CD4-positive, alpha-beta T cell treated with Interleukin-1 beta for 1 hour (primary cell): ENCODE data around the gene BSN.
"Not testable (repeated sequence)": the region's sequence is repeated elsewhere in the genome, so short reads cannot be mapped to it uniquely, and the experiment has no call there.

Experiments used
- DNase-seq, 2 donors: peaks; one replicate each; pipeline ENCODE4 v3.0.0-alpha.2; 2020 to 2022

BSN gene

DNA sequence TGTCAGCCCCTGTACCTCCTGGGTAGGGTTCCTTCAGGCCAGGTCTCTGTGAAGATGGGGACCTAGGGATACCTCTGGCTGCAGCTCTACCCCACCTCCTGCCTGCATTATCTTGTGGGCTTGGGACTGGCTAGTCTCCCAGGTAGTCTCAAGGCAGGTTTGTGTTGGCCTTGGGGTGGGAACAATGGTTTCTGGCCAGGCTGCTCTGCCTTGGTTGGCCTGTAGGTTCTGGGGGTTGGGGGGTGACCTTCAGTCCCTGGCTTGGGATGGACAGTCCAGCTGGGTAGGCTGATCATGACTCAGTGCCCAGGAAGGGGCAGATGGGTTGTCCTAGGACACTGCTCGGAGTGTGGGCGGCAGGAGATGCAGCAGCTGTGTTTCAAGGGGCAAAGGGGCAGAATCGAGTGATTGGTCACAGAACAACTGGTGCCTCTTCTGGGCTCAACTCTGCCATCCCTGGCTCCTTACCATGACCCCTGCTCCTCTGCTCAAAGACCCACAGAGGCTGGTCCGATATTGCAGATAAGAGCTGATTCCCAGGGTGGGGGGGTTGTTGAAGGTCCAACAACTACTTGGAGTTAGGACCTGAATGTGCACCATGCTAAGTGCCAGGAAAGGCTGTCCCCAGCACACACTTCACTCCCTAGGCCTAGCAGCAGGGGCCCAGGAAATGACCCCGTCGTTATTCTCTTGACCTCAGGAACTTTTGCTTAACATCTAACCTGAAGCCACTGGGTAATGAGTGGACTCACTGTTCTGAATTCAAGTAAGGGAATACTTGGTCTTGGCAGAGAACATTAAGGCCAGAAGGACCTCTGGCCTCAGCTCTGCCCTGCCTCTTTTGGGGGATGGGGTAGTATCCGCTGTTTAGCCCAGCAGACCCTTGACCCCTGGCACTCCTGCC is 18.1 kb upstream of the BSN start:
- DNase-seq, result no peak

DNA sequence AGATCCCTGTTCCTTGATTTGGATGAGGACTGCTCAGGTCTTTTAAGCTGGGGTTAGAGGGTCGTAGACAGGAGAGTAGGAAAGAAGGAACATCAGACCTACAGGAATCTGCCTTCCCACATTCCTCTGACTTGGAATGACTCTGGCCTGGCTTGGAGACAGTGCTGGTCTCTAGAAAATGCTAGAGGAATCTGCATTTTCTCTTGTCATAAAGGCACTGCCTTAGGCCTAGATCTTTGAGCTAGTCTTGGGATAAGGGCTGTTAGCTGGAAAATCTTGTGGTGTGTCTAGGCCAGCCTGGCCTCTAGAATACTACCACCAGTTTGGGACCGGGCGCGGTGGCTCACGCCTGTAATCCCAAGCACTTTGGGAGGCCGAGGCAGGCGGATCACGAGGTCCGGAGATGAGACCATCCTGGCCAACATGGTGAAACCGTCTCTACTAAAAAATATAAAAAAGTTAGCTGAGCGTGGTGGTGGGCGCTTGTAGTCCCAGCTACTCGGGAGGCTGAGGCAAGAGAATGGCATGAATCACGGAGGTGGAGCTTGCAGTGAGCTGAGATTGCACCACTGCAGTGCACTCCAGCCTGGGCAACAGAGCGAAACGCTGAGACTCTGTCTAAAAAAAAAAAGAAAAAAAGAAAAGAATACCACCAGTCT is 17.3 kb upstream of the BSN start:
- DNase-seq, result no peak

DNA sequence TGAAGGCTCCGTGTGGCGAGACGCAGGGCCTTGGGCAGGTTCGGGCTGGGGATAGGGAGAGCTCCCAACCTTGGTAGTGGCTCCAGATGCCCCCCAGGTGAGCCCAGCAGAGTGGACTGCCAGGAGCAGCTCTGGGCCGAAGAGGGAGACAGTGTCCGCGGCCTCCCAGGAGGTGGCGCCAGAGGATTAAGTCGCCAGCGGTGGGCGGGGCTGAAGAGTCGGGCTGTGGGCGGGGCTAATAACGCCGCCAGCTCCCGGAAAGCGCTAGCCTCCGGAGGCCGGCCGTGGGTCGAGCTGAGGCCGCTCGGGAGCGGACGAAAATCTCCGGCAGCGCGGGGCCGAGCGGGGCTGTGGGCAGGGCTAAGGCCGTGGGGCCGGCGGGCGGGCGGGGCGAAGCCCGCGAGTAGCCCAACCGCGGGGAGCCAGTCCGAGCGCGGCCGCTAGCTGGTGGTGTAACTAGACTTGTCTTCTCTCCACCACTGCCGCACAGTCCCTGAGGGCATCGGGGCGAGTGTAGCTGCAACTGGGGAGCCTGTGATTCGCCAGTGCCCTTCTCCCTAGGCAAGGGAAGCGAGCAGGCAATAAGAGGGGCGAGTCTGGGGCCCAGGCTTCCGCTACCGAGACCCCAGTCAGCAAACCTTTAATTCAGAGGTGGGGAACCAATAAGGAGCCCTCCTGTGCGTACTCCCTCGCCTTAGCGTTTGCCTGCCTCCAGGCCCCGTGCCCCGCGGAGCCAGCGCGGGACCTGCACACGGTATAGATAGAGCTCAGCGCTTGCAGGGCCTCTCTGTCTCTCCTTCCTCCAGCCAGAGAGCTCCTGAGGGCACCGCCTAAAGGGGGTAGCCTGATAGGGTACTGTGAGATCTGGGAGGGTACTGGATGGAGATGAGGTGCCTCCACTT is 14.4 kb upstream of the BSN start:
- DNase-seq, result peak; percentile 88 to 91

DNA sequence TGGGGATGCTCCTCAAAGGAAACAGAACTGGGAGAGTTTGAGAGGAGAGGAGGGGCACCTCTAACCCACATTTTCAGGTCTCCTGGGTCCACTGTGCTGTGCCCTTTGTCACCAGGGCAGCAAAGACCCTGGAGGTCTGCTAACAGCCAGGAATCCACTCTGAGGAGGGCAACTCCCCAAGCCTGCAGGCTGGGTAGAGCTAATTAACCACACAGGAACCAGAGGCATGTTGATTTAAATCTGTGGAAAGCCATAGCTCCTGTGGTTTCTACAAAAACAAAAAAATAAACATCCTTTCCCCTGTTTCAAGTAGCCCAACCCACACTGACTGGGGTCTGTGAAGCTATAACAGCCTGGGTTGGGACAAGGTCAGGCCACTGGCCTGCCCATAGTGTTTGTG is 2.2 kb upstream of the BSN start:
- no peak for DNase-seq

DNA sequence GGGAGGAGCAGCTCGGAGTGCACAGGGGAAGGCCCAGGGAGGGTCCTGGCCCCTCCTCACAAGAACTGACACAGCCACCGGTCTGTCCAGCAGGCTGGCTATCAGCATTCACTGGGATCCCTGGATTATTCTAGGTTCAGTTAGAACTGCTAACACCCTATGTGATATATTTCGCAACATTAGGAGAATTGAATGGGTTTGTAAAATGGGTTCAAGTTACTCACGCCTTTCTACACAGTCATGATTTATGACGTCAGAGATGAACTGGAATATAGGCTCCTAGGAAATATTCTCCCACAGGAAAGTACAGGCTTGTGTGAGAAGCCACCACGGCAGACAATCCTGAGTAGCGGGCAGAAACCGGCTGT is 969 bp upstream of the BSN start:
- DNase-seq, result no peak

DNA sequence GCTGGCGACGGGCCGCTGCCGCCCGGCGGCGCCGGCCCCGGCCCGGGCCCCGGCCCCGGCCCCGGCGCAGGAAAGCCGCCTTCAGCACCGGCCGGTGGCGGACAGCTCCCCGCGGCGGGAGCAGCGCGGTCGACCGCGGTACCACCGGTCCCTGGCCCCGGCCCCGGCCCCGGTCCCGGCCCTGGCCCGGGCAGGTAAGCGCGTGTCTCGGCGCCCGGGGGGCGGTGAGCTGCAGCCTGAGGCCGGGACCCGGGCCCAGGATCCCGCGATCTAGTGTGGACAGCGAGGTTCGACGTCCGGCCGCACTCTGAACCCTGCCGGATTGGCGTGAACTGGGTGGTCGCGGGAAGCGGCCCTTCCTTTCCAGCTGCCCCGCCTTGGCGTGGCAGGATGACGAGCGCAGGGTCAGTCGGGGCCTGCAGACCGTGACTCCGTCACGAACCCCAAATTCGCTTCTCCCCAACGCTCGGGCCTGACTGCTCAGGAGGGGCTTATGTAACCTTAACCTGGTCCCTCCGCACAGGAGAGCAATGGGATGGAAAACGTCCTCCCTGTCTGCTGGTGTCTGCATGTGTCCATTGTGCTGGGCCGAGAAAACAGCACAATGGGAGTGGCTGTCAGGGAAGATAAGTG is 472 bp downstream of the BSN start:
- DNase-seq, result no peak

DNA sequence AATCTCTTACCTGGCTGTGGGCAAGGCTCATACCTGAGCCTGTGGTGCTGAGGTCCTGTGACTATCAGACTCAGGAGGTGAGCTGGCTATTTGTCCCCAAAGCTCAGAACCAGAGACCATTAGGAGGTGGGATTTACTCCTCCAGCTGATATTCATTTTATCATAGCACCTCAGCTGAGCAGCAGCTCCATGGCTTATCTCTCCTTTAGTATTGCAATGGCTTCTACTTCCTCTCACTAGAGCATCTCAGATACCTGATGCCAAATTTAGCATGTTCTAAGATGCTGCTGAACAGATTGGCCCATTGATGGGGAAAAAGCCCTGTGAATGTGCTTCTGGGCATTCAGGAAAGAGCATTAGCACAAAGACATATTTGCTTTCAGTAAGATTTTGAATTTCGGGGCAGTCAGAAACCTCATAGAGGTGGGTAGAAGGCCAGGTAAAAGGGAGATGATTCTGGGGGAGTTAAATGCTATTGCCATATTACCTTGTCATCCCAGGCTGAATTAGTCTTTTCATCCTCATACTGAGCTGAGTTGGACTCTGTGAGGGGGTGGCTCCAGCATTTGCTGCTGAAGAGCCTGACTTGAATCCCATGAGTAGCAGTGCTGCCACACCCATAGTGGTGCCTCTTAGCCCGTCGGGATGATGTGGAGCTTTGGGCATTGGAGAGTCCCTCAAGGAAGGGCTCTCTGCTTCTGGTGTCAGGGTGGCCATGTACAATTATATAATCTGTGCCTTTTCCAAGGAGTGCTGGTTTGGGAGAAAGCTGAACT is 2.4 kb downstream of the BSN start:
- DNase-seq, result no peak

DNA sequence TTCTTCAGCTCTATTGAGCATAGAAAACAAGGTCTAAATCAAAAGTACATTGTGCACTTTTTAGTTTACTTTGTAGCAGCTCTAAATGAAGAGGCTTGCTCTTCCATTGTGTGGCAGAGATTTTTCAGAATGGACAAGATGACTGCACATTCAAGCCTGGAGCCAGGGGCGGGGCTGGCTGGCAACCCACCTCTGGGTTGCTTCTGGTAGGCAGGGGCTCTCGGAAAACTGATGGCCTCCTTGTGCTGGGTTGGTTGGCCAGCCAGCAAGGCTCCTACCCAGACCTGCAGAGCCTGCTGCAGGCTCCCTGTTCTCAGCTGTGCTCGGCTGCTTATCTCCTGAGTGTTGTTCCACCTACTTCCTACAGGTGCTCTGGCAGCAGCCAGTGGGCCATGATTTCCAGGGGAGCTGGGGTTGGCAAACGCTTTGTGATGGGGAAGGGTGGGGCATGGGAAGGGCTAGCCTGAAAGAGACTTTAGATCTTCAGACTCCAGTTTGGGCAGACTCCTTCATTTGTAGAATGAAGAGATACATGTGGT is 8.8 kb downstream of the BSN start:
- DNase-seq, result no peak

DNA sequence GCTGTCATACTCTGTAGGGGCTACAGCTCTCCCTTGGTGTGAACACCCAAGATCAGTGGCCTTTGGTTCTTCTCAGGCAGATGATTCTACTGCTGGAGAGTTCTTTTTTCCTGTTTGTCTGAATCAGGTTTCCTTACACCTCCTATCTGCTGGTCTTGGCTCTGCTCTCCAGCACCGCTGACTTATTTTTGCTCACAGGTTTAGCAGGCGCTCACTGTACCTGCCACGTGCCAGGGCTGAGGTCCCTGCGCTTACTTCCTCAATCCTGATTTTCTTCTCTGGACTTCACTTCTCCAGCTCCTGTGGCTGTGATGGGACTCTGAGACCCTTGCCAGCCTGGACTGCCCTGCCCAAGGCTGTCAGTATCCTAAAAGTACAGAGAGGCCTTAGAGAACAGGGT is 9.5 kb downstream of the BSN start:
- no peak for DNase-seq

DNA sequence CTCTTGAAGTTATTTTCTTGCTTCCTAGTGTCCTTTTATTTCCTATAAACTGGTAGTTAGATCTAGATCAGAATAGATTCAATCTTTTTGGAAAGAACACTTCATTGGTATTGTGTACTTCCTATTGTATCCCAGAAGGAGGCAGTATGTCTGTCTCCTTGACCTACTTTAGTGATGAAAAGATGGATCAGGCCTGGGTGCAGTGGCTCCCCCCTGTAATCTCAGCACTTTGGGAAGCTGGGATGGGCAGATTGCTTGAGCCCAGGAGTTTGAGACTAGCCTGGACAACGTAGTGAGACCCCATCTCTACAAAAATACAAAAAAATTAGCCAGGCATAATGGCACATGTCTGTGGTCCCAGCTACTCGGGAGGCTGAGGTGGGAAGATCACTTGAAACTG is 12.0 kb downstream of the BSN start:
- DNase-seq, result no peak

DNA sequence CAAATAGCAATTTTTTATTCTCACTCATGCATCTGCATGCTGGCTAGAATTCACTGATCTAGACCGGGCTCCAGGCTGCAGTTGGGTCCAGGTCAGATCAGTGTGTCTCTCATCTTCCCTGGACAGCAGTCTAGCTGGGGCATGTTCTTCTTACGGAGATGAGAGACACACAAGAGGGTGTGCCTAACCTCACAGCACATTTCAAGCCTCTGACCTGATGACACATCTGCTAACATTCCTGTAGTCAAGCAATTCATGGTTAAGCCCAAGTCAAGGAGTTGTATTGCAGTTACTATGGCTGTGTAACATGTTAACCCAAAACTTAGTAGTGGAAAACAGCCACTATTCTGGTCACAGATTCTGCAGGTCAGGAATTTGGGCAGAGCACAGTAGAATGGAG is 13.1 kb downstream of the BSN start:
- no peak for DNase-seq

DNA sequence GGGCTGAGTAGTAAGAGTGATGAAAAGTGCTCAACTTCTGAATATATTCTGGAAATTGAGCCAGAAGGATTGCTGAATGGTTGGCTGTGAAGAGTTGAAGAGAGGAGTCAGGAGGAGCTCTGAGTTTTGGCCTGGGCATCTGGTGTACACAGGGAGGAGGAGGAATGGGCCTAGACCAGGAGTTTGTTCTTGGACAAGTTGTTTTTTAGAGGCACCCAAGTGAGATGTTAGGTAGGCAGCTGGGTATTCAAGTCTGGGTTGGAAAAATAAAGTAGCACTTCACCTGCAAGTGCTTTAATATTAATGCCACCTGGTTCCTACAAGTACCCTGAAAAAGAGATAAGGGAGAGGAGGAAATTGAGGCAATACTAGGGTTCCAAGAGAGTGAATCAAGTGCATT is 14.7 kb downstream of the BSN start:
- no peak for DNase-seq

DNA sequence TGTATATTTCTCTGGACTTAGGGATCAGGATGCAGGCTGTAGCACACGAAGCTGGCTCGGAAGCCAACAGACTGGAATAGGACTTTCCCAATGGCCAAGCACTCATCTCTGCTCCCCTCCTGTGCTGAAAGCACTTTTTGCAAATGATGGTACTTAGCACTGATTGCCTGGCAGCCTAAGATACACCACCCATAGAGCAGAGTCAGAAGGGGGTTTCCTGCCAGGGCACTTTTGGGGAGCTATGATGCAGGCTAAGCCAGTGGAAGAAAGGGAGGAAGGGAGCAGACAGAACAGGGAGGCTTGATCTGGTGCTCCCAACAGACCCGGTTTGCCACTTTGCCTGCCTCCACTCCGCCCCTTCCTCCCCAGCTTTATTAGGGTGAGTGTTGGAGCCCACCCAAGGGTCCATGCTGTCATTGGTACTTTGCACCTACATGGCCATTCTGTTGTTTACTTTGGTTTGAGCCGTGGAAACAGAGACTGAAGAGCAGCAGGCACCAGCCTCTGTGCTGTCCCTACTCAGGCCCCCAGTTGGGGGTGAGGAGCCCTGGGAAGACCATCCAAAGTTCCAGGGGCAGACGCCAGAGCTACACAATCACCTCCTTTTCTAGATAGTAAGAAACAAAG is 15.9 kb downstream of the BSN start:
- no peak for DNase-seq

DNA sequence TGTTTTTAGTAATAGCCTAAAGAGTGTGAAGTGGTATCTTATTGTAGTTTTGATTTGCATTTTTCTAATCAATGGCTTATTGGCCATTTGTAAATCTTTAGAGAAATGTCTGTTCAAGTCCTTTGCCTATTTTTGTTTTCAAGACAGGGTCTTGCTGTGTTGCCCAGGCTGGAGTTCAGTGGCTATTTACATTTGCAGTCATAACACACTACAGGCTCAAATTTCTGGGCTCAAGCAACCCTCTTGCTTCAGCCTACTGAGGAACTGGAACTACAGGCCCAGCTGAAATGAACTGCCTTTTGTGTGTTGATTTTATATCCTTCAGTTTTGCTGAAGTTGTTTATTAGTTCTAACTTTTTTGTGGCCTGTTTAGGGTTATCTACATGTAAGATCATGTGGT is 27.9 kb downstream of the BSN start:
- no peak for DNase-seq

DNA sequence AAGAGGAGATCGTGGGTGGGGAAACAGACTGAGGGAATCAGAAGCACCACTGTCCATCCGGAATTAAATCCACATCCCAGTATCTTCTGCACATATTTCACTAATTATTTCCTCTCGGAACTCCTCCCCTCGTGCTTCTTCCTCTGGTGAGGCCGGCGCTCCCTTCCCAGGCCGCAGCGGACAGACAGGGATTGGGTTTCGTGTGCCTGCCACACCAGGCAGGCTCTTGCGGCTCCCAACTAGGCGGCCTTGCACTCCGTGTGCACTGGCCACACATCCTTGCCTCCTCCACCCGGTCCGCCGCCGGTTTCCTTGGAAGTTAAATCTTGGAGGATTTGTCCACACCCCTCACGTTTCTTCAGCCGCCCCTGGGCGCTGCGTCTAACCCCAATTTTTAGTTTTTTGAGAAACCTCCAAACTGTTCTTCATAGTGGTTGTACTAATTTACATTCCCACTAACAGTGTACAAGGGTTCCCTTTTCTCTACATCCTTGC is 31.0 kb downstream of the BSN start:
- not testable (repeated sequence) for DNase-seq

DNA sequence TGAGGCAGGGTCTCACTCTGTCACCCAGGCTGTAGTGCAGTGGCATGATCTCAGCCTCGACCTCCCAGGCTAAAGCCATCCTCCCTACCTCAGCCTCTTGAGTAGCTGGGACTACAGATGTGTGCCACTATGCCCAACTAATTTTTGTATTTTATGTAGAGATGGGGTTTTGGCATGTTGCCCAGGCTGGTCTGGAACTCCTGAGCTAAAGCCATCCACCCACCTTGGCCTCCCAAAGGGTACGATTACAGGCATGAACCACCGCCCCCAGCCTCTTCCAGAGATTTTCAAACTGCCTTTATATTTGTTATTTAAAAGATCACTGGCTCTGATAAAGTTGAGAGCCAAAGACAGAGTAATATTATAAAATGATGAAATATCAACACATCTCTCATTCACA is 37.3 kb downstream of the BSN start:
- no peak for DNase-seq

DNA sequence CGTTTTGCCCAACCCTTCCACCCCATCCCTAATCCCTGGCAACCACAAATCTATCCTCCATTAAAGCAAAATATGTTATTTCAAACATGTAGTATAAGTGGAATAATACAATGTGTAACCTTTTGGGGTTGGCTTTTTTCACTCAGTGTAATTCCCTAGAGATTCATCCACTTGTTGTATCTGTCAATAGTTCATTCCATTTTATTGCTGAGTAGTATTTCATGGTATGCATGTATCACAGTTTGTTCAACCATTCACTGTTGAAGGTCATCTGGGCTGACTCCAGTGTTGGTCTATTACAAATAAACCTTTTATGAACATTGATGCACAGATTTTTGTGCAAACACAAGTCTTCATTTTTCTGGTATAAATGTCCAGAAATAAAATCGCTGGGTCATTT is 38.8 kb downstream of the BSN start:
- no peak for DNase-seq

DNA sequence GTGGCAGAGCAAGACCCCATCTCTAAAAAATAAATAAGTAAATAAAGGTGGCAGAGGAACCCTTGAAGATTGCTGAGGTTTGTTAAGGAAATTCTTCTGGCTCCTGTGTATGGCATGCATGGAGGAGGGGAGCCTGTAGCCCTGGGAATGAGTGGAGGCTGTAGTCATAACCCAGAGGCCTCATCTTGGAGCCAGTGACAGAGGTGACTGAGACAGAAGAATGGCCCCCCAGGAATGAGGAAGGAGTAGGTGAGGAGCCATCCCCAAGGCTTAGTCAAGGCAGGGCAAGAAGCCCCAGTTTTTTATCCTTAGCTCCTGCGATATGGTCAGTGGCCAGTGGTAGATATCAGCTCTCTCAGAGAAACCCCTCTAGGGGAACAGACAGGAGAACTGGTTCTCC is 46.5 kb downstream of the BSN start:
- no peak for DNase-seq

DNA sequence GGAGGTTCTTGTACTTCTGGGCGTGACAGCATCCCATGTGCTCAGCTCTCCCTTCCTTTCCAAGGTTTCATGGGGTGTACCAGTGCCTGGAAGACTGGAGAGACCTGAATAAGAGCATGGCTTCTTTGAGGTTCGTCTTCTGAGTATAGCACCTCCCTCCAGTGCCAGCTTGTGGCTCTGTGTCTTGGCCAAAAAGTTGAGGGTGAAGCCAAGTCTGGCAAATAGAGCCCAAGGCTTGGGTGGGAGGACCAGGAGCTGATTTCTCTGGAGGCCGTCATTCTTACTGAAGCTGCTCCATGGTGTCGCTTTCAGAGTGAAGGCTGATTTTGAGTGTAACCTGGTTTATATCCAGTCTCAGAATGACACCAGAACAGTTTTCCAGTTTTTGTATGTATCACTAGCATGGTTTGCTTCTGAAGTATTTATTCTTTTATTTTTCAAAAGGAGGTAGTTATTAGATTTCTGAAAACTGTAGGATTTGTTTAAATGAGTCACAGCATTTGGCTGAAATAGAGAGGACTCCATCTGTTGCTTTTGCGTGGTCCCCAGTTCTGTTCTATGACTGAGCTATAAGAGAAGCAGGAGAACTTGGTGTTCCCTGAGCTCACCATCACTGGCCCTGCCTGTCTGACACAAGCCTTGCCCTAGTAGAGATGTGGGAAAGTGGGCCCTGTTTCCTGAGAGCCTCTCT is 47.2 kb downstream of the BSN start:
- DNase-seq, result no peak

DNA sequence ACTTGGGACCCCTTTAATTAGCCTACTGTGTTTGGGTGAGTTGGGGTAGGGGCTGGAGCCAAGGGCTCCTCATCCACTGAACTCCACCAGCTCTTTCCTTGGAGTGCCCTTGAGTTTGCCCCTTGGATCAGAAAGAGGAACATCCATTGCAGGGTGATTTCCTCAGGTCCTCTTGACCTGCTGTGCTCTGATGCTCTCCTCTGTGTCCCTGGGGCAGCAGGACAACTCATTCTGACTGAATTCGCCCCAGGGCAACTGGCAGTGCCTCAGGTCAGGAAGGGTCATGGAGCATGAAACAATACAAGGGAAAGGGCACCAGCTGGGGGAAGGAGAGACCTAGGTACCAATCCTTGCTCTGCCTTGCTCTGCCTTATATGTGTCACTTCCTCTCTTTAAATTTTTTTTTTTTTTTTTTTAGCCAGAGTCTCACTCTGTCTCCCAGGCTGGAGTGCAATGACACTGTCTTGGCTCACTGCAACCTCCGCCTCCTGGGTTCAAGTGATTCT is 47.8 kb downstream of the BSN start:
- DNase-seq, result no peak
